Measurements from ENCODE around the gene PPP4R4.
"Not testable (repeated sequence)": the region's sequence is repeated elsewhere in the genome, so short reads cannot be mapped to it uniquely, and the experiment has no call there.

DNA sequence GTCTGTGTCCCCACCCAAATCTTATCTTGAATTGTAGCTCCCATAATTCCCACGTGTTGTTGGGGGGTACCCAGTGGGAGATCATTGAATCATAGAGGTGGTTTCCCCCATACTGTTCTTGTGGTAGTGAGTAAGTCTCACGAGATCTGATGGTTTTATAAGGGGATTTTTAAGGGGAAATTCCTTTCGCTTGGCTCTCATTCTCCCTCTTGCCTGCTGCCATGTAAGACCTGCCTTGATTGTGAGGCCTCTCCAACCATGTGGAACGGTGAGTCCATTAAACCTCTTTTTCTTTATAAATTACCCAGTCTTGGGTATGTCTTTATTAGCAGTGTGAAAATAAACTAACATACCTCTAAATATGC, 122.0 kb downstream of the PPP4R4 start:
- not testable (repeated sequence) for TF ChIP-seq CTCF, EZH2, EZH2phosphoT487 (IDR thresholded peaks at IDR 0.05)
